GOT3 (cell line): ENCODE results near the gene MTG1.
"Not testable (repeated sequence)": the region's sequence is repeated elsewhere in the genome, so short reads cannot be mapped to it uniquely, and the experiment has no call there.

Source experiments
- DNase-seq: peaks from one replicate; lab custom pipeline; 2025; ENCODE audit warnings: mixed read lengths; lab: John Stamatoyannopoulos, UW

The MTG1 gene

DNA sequence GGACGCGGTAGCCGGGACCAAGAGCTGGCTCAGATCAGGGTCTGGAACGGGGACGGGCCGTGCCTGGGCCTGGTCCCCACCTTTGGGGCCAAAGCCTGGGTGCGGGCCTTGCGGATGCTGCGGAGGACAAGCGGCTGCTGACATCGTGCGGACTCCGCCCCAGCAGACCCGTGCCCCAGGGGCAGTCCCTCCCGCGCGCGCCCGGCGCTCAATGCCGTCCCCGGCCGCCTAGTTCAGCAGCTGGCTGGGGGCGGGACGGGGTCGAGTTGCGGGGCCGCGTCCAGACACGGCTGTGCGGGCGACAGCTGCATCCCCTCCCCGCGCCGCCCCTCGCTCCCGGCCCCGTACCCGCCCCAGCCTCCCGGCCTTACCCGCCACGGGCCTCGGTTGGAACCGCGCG, 30.1 kb downstream of the MTG1 start:
- not testable (repeated sequence) for DNase-seq

DNA sequence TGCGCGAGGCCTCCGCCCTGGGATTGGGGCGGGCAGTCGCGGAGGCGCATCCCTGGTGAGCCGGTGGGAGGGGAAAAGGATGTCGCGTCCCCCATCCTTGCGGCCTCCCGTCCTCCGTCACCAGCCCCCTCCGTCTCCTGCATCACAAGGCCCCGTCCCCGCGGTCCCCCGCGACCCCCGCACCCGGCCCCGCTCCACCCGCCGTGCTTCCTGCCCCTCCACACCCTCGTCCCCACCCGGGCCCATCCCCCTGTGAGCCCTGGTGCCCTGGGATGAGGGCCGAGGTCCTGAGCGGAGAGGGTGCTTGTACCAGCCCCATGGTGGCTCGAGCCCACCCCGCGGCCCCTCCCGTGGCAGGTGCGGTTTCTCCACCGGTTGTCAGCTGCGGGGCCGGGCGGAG, 30.6 kb downstream of the MTG1 start, which contains the start of gene SPRN:
Gene SPRN (minus strand): TSS at position 25 of the 400 bp plus-strand sequence. CDS start 944 bp downstream, outside the sequence.
- not testable (repeated sequence) for DNase-seq

DNA sequence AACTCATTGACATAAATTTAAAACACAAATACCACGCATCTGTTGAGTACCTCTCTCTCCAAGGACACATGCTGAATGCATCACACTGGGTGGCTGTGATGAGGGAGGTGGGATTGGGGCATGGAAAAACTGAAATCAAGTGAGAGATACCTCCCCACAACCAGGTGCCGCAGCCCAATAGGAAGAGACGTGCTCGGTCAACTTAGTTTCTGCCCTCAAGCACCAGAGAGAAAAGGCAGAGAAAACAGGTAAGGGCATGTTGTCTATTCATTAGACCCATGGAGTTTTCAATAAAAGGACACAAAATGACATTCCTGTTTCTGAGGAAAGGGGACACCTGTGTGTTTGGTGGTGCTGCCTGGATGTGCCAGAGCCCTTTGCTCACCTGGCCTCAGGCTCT, 35.6 kb downstream of the MTG1 start:
- DNase-seq = not testable (repeated sequence)

DNA sequence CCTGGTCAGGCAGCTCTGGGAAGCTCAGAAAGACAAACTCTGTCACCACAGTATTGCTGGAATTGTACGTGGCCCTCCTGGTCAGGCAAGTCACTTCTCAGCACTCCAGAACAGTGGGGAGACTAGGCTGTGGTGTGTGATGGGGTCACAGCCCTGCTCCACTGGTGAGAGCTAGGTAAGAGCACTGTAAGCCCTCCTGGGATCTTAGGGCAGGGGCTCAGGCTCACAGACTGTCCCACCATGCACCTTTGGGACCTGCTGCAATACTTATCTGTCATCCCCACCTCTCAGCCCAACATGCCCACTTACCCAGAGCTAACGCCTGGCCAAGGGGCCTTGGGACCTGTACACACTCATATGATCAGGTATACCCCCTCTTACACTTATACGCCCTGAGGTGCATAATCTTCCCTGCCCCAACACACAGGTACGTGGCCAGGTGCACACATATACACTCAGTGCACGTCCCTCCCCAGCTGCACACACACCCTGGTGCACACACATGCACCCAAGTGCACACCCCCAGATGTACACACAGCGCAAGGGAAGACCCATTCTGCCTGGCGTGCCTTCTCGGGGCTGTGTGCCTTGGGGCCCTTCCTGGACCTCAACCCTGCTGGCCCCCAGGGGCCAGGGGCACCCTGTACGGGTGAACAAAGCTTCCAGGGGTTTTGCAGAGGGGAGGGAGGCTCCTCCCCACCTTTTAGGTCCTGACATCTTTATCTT, 38.1 kb downstream of the MTG1 start:
- DNase-seq = not testable (repeated sequence)

DNA sequence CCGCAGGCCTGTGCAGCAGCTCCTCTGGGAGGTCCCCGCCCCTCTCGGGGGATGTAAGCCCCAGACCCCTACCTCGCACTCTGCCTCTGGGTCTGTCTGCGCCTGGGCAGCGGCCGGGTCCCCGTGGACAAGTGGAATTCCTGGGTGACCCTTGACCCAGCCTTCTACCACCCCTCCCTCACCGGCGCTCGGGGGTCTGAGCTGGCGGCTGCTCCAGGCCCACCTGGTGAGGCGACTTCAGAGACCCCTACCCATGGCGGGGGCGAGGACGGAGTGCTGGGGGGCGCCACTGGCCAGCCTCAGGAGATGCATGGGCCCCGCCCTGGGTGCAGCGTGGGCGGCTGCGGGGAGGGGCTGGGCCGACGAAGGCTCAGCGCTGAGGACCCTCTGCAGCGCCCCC, 38.8 kb downstream of the MTG1 start:
- not testable (repeated sequence) for DNase-seq

DNA sequence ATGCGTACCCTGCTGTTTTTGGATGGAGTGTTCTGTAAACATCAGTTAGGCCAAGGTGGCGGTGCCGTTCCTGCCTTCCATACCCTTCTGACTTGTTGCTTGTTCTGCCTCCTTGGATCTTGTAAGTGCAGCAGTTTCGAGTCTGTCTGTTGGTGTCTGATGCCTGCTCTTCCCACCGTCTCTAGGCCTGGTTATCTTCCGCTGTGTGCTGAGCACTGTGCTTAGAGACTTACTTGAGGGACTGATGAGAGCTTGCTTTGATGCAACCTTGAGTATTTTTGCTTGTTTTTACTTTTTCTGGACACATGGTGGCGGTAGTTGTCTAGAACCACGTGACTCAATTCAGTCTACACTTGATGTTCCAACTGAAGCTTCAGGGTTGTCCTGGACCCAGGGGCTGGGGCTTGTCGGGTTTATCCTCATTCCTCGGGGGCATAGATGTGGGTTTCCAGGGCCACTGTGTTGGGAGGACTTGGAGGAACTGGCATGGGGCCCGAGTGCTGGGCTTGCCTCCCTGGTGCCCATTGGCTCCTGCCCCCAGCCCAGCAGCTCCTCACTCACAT, 44.8 kb downstream of the MTG1 start:
- no peak for DNase-seq

DNA sequence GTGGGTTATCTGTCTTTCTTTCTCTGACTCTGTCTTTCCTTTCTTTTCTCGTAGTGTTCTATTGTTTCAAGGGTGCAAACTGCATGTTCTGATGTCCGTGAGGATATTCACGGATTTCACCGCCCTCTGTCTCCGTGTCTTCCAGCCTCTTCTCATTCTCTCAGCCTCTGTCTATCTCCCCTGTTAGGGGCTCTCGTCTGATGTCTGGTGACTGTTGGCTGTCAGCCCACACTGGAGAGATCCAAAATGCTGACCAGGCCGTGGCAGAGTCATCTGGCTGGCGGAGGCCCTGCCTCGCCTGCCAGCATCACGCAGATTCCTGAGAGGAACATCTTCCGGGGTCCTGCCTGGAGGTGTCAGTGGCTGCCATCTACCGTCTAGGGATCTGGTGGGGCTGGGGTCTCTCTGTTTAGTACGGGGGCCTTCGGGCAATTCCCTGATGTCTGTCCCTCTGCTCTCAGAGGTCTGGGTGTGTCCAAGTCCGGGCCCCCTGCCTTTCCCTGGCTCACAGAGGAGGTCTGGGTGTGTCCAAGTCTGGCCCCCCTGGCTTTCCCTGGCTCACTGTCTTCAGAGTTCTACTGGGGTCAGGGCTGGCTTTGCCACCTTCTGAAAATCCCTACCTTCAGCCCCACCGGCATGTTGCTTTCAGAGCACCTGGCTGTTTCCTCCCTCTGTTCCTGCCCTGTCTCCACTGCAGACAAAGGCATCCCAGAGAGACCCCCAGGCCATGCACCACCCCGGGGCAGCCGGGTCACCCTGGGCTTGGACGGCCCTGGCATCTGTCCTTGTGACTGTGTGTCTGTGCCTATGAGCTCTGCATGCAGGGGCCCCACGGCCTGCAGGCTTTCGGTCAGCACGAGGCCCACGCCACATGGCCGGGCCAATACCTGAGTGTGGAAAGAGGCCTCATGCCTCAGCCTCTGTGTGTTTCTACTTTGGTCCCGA, 45.8 kb downstream of the MTG1 start:
- DNase-seq = no peak

DNA sequence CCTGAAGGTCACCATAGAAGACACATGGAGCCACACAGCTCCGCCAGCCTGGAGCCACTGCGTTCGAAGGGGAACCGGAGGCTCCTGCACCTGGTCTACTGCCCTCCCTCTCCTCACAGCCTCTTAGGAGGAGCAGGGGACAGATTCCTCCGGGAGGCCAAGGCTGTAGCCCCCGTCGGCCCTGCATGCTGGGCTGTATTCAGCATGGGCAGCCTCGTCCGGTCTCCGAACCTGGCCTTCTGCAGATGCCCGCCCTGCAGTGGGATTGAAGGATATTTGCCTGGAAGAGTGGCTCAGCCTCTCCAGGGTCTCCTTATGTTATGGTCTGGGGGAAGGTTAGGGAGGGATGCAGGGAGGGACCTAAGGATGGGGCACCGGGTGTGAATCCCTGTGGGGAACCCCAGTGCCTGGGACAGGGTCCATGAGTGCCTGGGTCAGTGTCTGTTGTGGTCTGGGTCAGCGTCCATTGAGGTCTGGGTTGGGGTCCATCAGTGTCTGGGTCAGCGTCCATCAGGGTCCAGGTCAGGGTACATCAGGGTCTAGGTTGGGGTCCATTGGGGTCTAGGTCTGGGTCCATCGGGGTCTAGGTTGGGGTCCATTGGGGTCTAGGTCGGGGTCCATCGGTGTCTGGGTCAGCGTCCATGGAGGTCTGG, 46.8 kb downstream of the MTG1 start:
- DNase-seq = no peak

DNA sequence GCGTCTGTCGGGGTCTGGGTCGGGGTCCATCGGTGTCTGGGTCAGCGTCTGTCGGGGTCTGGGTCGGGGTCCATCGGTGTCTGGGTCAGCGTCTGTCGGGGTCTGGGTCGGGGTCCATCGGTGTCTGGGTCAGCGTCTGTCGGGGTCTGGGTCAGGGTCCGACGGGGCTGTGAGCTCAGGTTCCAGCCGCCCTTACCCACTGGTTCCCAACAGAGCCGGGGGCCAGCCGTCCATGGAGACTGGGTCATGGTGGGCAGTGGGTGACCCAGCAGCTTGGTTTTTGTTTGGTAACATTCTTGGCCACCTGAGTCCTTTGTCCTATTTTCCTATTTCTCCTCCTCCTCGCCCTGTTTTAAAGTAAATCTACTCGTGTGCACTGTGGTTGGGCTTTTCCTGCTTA, 47.4 kb downstream of the MTG1 start:
- DNase-seq = not testable (repeated sequence)

DNA sequence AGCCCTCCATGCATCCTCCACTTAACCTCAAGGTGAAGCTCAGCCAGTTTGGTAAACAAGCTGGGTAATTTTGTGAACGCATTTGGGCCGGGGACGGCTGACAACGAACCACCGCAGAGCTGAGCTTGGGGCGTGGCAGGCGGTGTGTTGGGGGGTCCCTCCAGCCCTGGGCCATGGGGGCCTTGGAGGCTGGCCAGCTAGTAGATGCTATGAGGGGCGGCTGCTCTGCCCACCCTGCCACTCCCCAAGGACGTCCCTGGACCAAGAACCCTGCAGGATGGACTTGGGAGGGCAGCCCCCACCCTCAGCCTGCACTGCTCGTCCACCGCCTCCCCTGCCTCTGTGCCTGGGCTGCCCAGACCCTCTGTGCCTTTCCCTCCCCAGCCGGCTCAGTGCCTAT, 47.8 kb downstream of the MTG1 start:
- no peak for DNase-seq

DNA sequence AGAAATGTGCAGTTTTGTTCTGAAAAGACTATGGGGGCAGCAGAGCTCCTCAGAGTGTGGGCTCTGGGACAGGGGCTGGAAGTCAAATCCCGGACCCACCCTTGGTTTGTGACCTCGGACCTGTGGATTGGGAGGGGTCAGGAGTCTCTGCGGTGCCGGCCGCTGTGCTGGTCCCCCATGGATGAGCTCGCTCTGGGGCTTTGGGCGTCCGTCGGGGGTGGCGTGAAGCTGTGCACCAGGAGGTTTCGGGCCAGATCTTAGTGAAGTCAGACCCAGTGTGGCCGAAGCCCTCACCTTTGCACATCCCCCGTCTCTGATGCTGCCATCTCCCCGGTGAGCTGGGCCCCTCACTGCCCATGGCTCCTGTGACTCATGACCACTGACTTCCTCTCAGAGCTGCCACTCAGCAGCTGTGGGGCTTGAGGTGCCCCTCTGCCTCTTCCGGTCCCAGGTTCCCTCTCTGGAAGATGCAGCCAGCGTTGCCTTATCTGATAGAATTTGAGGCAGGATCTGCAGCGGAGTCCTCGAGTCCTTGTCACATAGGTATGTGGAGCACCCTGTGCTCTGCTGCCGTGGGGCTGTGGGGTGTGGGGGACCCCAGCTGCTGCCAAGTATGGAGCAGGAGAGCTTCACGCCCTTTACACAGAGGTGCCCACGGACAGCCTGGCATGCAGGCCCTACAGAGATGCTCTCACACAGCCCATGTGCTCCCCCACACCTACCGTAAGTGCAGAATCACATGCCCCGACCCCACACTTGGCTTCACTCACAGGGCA, 48.4 kb downstream of the MTG1 start:
- no peak for DNase-seq

DNA sequence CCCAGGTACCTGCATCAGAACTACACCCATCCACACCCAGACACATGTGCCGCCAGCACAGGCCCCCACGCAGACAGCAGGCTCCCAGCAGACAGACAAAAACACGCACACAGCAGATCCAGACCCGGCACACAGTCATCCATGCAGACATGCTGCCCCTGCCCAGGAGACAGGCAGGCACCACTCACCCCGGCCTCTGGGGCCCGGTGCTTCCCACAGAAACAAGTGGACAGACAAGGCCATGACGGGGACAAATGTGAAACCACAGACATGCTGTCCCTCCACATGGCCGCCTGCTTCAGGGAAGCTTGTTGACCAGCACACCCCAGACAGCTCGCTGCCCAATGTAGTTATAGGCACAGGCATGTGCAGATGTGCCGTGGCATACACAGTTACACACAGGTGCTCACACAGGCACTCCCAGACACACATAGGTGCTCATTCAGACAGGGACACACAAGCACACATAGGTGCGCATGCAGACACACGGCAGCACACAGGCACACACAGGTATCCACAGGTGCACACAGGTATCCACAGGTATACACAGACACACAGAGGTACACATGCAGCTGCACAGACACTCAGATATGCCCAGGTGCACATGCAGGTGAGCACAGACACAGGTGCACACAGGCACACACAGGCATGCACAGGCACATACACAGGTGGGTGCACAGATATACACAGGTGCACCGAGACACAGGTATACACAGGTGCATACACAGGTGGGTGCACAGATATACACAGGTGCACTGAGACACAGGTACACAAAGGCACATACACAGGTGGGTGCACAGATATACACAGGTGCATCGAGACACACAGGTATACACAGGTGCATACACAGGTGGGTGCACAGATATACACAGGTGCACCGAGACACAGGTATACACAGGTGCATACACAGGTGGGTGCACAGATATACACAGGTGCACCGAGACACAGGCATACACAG, 49.3 kb downstream of the MTG1 start:
- DNase-seq = no peak

DNA sequence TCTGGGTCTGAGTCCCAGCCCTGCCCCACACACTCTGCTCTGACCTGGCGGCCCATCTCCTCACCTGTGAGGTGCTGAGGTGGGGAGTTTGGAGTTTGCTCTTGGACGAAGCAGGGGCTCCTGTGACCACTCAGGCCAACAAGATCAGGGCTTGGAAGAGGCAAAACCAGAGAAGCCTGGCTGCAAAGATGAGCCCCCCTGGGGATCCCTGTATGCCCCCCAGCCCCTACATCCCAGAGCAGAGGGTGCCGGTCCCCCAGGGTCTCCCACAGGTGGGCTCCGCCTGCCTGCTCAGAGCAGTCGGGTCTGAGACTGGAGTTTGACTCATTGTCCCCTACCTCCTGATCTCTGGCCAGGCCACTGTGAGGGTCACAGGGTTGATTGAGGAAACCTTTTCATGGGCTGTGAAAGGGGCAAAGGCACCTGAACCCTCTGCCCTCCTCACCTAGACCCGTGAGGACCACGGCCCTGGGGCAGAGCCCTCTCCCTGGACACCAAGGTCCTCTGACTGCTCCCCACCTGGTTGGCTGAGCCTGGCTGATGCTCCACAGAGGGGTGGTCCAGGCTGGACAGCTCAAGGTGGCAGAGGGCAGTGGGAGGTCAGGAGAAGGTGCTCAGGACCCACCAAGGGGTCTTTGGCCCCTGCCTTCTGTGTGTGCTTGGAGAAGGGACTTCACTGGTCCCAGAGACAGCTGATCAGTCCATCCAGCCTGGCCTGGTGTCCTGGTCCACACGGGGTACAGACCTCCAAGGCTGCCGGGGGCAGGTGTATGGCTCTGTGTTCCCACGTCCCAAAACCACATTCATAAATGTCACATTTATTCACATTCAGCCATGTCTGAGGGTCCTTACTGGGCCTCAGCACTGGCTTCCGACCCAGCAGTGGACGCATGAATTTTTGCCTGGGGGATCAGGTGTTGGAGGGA, 50.6 kb downstream of the MTG1 start:
- DNase-seq = no peak

DNA sequence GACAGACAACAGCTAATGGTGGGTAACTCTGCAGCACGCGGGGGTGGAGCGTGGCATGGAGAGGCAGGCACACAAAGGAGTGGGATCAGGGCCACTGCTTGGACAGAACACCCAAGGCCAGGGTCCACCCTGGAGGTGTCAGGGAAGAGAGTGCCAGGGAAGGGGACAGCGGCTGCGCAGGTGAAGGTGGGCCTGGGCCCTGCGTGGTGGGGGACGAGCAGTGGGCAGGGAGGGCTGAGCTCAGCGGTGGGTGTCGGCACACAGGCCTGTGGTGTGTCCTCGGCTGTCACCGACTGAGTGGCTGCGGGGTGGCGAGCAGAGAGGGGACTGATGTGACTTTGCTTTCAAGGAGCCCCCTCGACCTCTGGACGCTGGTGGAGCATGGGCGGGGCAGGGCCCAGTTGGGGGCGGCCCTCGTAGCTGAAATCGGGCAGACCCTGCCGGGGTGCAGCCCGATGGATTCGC, 51.3 kb downstream of the MTG1 start:
- DNase-seq = no peak

DNA sequence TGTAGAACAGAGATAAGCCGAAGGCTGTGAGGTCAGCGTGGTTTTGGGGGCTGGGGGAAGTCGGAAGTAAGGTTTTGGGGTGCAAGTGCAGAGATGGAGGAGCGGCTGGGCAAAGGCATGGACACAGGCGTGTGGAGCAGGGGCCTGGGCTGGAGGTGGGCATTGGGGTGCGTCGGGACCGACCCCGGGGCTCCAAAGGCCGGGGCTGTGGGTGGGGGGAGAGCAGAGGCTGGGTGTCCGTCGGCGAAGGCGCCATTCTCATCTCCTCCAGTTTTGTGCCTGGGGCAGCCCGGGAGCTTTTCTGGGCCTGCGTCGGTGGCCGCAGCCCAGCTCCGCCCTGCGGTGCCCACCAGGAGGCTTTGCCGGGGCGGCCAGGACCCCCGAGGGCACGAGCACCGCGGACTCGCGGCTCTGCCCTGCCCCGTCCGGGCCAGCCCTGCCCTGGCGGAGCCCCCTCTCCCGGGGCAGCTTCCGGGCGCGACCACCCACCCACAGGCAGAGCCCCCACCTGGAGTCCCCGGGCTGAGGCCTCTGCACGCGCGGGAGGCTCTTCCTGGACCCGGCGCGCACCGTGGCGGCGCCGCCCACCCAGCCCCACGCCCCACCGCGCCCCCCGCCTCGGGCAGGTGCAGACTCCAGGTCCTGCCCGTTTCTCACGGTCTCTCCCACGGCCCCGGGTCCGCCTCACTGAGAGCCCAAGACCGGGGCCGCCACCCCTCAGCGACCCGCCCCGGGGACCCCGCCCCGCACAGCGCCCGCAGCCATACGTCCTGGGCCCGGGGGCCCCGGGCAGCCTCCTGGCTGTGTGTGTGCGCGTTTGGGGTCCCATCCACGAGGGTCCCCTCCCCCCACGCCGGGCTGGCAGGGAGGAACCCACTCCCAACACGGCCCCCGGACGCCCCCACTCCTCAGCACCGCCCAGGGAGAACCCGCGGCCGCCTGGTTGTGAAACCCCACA, 52.1 kb downstream of the MTG1 start:
- DNase-seq = no peak

DNA sequence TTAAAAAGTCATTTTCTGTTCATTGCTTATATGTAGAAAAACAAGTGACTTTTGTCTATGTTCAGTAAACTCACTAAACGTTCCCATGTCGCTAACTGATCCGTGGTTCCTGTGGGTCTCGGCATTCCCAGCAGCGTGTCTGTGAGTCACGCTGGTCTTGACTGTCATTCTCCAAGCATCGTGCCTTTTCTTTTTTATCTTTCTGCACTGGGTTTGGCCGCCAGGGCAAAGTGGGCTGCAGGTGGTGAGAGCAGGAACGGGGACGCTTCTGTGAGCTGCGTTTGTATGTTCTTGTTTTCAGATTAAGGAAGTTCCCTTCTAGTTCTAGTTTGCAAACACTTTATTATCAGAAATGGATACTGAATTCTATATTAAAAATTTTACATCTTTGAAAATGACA, 53.0 kb downstream of the MTG1 start:
- no peak for DNase-seq

DNA sequence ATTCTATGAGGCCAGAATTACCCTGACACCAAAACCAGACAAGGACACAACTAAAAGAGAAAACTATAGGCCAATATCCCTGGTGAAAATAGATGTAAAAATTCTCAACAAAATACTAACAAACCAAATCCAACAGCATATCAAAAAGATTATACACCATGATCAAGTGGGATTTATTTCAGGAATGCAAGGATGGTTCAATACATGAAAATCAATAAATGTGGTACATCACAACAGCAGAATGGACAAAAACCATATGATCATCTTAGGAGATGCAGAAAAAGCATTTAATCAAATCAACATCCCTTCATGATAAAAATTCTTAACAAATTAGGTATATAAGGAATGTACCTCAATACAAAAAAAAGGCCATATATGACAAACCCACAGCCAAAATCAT, 54.2 kb downstream of the MTG1 start:
- DNase-seq = no peak

DNA sequence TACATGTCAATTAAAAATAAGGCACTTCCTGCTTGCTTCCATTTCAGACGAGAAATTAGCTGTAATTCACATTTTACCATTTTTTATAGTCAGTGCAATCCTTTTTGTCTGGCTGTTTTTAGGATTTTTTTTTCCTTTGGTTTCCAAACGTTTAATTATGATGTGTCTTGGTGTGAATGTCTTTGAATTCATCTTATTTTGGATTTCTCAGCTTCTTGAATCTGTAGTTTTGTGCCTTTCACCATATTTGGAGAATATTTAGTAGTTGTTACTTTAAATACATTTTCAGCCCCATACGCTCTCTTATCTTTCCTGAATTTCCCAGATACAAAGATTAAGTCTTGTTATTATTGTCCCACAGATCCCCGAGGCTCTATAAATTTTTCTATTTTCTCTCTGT, 57.4 kb downstream of the MTG1 start:
- DNase-seq = no peak
